ENCODE results near the gene SETMAR.

The SETMAR gene

GRCh38 chr3:4332574-4332973 lies 29.4 kb downstream of the SETMAR start:
- Histone ChIP-seq H3K9ac (ENCODE audit: low read length) (no peak overlapping the region), H2AFZ (ENCODE audit: low read depth, low read length) (no peak overlapping the region), H3K4me2 (ENCODE audit: low read length) (no peak overlapping the region), H3K4me1 (ENCODE audit: low read length) (no peaks in the 10 kb centered on the region), H3K27me3 (ENCODE audit: low read depth, low read length) (no peaks in the 10 kb centered on the region), H3K36me3 (replicated peaks; ENCODE audit: low read depth, low read length) (no peaks in the 10 kb centered on the region), H3K79me2 (ENCODE audit: low read length) (no peaks in the 10 kb centered on the region), H3K4me3 (ENCODE audit: low read length) (no peak overlapping the region), H3K27ac (ENCODE audit: low read length) (no peak overlapping the region), H4K20me1 (ENCODE audit: insufficient read depth, low read length) (no peaks in the 10 kb centered on the region), H3K9me3 (ENCODE audit: insufficient read depth, low read length) (no peaks in the 10 kb centered on the region)
- TF ChIP-seq CTCF (IDR thresholded peaks at IDR 0.05; ENCODE audit: low read depth, low read length) (no peak), EZH2phosphoT487 (IDR thresholded peaks at IDR 0.05; ENCODE audit: low read depth) (no peak)

GRCh38 chr3:4332991-4333390 lies 29.8 kb downstream of the SETMAR start:
- Histone ChIP-seq H3K9ac (ENCODE audit: low read length) (no peak overlapping the region), H3K36me3 (replicated peaks; ENCODE audit: low read depth, low read length) (no peaks in the 10 kb centered on the region), H3K79me2 (ENCODE audit: low read length) (no peaks in the 10 kb centered on the region), H4K20me1 (ENCODE audit: insufficient read depth, low read length) (no peaks in the 10 kb centered on the region), H3K4me2 (ENCODE audit: low read length) (no peak overlapping the region), H2AFZ (ENCODE audit: low read depth, low read length) (no peak overlapping the region), H3K27me3 (ENCODE audit: low read depth, low read length) (no peaks in the 10 kb centered on the region), H3K4me1 (ENCODE audit: low read length) (no peaks in the 10 kb centered on the region), H3K9me3 (ENCODE audit: insufficient read depth, low read length) (no peaks in the 10 kb centered on the region), H3K27ac (ENCODE audit: low read length) (no peak overlapping the region), H3K4me3 (ENCODE audit: low read length) (no peak overlapping the region)
- TF ChIP-seq CTCF (IDR thresholded peaks at IDR 0.05; ENCODE audit: low read depth, low read length) (no peak), EZH2phosphoT487 (IDR thresholded peaks at IDR 0.05; ENCODE audit: low read depth) (no peak)

GRCh38 chr3:4334548-4334947 lies 31.4 kb downstream of the SETMAR start:
- Histone ChIP-seq H2AFZ (ENCODE audit: low read depth, low read length) (no peak overlapping the region), H3K27ac (ENCODE audit: low read length) (no peak overlapping the region), H3K4me2 (ENCODE audit: low read length) (no peak overlapping the region), H3K9me3 (ENCODE audit: insufficient read depth, low read length) (no peaks in the 10 kb centered on the region), H3K9ac (ENCODE audit: low read length) (no peak overlapping the region), H3K4me1 (ENCODE audit: low read length) (no peaks in the 10 kb centered on the region), H3K36me3 (replicated peaks; ENCODE audit: low read depth, low read length) (no peaks in the 10 kb centered on the region), H3K4me3 (ENCODE audit: low read length) (no peak overlapping the region), H3K27me3 (ENCODE audit: low read depth, low read length) (no peaks in the 10 kb centered on the region), H3K79me2 (ENCODE audit: low read length) (no peaks in the 10 kb centered on the region), H4K20me1 (ENCODE audit: insufficient read depth, low read length) (no peaks in the 10 kb centered on the region)
- TF ChIP-seq CTCF (IDR thresholded peaks at IDR 0.05; ENCODE audit: low read depth, low read length) = no peak
- no peak for TF ChIP-seq EZH2phosphoT487 (IDR thresholded peaks at IDR 0.05; ENCODE audit: low read depth)

- no peak for TF ChIP-seq EZH2phosphoT487 (IDR thresholded peaks at IDR 0.05; ENCODE audit: low read depth)
- TF ChIP-seq CTCF (IDR thresholded peaks at IDR 0.05; ENCODE audit: low read depth, low read length) = no peak
- no peaks in the 10 kb centered on the region for H3K79me2 ChIP-seq (ENCODE audit: low read length)
- H3K9me3 ChIP-seq (ENCODE audit: insufficient read depth, low read length) = no peaks in the 10 kb centered on the region
- no peaks in the 10 kb centered on the region for H4K20me1 ChIP-seq (ENCODE audit: insufficient read depth, low read length)
- no peaks in the 10 kb centered on the region for H3K27me3 ChIP-seq (ENCODE audit: low read depth, low read length)
- H3K4me3 ChIP-seq (ENCODE audit: low read length) = no peak overlapping the region
- H3K27ac ChIP-seq (ENCODE audit: low read length) = no peak overlapping the region
- no peaks in the 10 kb centered on the region for H3K4me1 ChIP-seq (ENCODE audit: low read length)
- no peaks in the 10 kb centered on the region for H3K36me3 ChIP-seq (replicated peaks; ENCODE audit: low read depth, low read length)
- no peak overlapping the region for H3K9ac ChIP-seq (ENCODE audit: low read length)
- H3K4me2 ChIP-seq (ENCODE audit: low read length) = no peak overlapping the region
- no peak overlapping the region for H2AFZ ChIP-seq (ENCODE audit: low read depth, low read length)
Observed at GRCh38 chr3:4335840-4336562, 32.8 kb downstream of the SETMAR start.
